ENCODE results near the gene KCNQ1.

KCNQ1 gene

GRCh38 chr11:2565447-2566222 is 120.8 kb downstream of the KCNQ1 start:
- DNase-seq (ENCODE audit: low read depth in 1 of 2, low spot score in 1 of 2) = no peak

DNA sequence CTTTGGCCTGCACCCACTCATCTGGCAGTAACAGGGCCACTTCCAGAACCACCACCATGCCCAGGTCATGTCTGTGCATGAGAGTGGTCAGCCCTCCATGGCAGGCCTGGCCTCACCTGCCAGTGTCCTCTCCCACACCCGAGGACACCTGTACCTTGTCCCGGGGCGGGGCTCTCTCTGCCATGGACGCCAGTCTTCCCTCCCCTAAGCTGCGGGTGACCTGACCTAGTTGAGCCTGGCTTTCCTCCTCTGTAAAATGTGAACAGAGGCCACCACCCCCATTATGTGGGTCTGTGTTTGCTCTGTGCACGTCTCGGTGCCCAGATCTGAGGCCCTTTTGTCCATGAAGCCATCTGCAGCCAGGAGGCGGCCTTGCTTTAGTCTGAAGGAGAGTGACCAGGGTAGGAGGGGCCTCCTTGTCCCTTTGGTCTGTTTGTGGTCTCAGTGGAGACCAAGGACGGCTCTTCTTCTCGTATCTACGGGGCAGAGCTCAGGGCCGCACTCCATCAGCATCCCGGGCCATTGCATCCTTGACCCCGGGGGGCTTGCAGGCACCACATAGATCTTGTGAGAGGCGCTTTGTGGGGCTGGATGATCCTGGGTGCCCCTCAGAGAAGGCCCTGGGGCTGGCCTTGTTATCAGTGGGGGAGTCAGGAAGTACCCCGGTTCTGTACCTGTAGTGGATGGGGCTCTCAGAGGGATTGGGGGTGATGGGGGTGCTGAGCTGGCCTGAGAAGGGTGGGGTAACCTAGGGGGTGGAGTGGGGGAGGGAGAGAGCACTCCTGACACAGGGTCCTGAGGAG is 121.6 kb downstream of the KCNQ1 start:
- DNase-seq (ENCODE audit: low read depth in 1 of 2, low spot score in 1 of 2) = no peak

- no peak for DNase-seq (ENCODE audit: low read depth in 1 of 2, low spot score in 1 of 2)
Measured at GRCh38 chr11:2567026-2567671, 122.3 kb downstream of the KCNQ1 start.

DNA sequence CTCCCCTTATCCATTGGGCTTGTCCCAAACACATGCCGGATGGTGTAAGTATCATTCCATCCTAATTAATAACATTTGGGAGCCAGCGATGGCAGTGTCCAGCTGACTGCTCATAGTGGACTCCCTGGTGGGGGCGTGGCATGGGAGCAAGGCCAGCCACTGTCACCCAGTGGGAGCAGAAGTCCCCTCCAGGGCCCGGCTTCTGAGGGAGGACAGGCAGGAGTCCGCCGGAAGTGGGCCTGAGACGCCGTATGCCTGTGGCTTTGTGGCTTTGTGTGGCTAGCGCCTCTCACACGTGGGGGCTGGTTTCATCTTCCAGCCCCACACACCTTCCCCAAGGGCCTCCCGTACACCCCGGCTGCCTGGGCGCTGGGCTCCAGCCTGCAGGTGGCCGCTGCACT is 124.5 kb downstream of the KCNQ1 start:
- no peak for DNase-seq (ENCODE audit: low read depth in 1 of 2, low spot score in 1 of 2)

GRCh38 chr11:2569731-2570210 is 125.0 kb downstream of the KCNQ1 start:
- no peak for DNase-seq (ENCODE audit: low read depth in 1 of 2, low spot score in 1 of 2)

DNA sequence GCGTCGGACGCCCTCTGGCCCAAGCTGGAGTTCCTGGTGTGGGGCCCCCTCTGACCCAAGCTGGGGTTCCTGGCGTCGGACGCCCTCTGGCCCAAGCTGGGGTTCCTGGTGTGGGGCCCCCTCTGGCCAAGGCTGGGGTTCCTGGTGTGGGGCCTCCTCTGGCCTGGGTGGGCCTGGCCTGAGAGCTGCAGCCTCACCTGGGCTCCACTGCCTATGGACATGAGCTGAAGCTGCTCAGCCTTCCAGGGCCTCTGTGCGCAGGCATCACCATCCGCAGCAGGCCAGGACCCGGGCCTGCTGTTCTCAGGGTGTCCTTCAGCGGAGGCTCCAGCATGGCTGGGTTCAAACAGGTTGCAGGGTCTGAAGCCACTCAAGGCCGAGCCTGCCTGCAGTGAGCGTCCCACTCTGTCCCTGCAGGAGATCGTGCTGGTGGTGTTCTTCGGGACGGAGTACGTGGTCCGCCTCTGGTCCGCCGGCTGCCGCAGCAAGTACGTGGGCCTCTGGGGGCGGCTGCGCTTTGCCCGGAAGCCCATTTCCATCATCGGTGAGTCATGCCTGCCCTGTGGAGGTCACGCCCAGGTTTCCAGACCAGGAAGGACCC is 125.5 kb downstream of the KCNQ1 start:
- no peak for DNase-seq (ENCODE audit: low read depth in 1 of 2, low spot score in 1 of 2)

DNA sequence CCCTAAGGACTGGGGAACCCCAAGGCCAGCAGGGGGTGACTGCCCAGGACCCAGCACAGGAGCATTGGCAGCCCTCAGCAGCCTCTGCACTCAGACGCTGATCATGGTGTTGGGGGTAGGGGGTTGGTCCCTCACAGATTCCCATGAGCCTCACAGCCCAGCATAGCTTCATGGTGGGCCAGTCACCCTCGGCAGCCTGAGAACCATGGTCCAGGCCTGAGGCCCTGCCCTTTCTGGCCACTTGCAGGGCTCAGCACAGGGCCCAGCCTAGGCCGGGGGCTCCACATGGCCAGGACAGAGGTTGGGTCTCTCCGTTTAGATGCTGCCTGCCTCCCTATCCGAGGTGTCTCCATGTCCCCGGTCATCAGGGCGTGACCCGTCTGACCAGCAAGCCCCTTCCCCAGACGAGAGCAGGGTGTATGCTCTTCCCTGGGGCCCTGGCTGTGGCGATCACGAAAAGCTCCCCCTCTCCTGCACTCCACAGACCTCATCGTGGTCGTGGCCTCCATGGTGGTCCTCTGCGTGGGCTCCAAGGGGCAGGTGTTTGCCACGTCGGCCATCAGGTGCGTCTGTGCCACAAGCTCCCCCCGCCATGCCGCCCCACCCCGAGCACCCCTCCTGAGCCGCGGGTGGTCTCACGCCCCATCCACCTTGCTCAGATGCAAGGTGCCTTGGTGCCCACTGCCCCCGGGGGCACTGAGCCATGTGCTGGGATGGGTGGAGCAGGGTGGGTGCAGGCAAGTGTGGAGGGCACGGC is 126.2 kb downstream of the KCNQ1 start:
- DNase-seq (ENCODE audit: low read depth in 1 of 2, low spot score in 1 of 2) = no peak

- no peak for DNase-seq (ENCODE audit: low read depth in 1 of 2, low spot score in 1 of 2)
Measured at GRCh38 chr11:2571598-2572281, 126.9 kb downstream of the KCNQ1 start.

GRCh38 chr11:2572491-2573239 is 127.9 kb downstream of the KCNQ1 start:
- no peak for DNase-seq (ENCODE audit: low read depth in 1 of 2, low spot score in 1 of 2)

DNA sequence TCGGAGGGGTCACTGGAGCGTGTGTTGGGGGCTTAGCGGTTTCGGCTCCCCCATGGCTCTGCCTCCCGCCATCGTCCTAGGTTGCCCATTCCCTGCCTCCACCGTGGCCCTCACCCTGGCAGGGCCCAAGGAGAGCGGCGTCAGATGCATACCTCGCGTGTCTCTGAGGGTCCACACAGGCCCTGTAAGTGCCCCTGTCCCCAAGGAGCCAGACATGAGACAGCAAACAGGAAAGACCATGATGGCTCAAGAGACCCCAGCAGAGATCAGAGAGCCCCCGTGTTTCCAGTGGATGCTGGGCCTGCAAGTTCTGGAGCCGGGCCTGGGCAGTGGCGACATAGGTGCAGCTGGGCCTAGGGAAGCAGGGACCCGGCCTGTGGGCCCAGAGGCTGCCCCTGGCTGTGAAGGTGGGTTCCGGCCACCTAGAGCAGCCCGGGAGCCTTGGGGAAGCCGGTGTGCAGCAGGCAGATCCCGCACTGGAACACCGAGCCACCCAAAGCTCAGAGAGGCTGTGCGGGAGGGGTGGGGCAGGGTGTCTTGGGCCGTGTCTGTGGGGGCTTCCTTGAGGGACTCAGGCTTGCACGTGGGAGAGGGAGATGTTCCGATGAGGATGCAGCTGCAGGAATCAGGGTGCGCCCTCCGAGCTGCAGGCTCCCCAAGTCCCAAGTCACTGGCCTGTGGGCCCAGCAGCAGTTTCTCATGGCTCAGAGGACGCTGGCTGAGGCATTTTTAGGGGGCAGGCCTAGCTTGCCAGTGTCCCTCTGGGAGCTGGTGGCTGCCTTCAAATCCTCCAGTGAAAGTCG is 128.6 kb downstream of the KCNQ1 start:
- DNase-seq (ENCODE audit: low read depth in 1 of 2, low spot score in 1 of 2) = no peak

DNA sequence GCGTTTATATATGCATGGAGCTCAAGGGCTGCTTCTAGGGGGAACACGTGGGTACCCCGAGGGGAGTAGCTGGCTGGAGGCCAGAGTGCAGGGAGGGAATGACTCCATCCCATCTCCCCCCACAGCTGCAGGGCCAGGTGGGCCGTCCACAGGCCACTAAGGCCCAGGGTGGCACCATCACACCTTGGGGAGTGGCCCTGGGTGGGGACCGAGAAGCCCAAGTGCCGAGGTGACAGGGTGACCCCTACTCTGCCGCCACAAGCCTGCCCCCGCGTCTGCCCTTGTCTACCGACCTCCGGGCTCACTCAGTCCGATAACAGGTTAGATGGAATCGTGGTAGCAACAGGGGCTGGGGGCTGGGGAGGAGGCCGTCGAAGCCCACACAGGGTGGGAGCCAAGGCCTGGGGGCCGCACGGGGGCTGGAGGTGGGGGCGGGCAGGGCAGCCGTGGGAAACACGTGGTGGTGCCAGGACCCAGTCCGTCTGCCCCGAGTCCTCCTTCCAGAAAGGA is 129.3 kb downstream of the KCNQ1 start:
- DNase-seq (ENCODE audit: low read depth in 1 of 2, low spot score in 1 of 2) = no peak

GRCh38 chr11:2574553-2575535 is 130.0 kb downstream of the KCNQ1 start:
- DNase-seq (ENCODE audit: low read depth in 1 of 2, low spot score in 1 of 2) = no peak

GRCh38 chr11:2575591-2576051 is 130.8 kb downstream of the KCNQ1 start:
- no peak for DNase-seq (ENCODE audit: low read depth in 1 of 2, low spot score in 1 of 2)

GRCh38 chr11:2576111-2576510 is 131.3 kb downstream of the KCNQ1 start:
- no peak for DNase-seq (ENCODE audit: low read depth in 1 of 2, low spot score in 1 of 2)

DNA sequence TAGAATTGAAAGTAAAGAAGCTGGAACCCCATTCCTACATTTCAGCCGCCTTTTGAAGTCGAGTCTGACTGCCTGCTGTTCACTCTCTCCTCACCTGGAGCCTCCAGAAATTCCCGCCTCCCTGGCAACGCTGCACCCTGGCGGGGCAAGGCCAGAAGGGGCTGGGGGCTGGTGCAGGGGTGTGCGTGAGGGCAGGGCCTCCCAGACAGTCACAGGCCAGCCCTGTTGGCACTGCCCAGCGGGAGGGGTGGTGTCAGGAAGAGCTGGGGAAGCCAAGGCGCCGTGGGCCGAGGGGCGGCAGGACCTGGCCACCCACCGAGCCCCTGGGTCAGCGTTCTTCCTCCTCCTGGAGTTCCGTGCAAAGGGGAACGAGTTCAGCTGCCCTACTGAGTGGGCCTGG is 131.7 kb downstream of the KCNQ1 start:
- DNase-seq (ENCODE audit: low read depth in 1 of 2, low spot score in 1 of 2) = no peak

- no peak for DNase-seq (ENCODE audit: low read depth in 1 of 2, low spot score in 1 of 2)
Measured at GRCh38 chr11:2577031-2577990, 132.5 kb downstream of the KCNQ1 start.
